Thyroid gland (tissue), 4 donors: Measurements from ENCODE around the gene CDK10.

Experiments used
- CTCF ChIP-seq, 6 experiments: fragments of 200-600 bp in 3 of 6; fragments of 450-650 bp in 3 of 6; sonication (generic) in 3 of 6; IDR thresholded peaks; one replicate each; pipeline ENCODE4 v1.5.1; 2016 to 2019; ENCODE audit warnings: antibody characterized with exemption in 6 of 6, mild to moderate bottlenecking in 2 of 6, inconsistent platforms in 1 of 6, moderate library complexity in 1 of 6
- POLR2A ChIP-seq, 2 donors: fragments of 450-650 bp; IDR thresholded peaks; one replicate each; pipeline ENCODE4 v1.6.1; 2017; ENCODE audit warnings: antibody characterized with exemption in 2 of 2, mild to moderate bottlenecking in 2 of 2, moderate library complexity in 1 of 2

GRCh38 chr16:89732142-89732917, 45.8 kb downstream of the CDK10 start:
- no peak for TF ChIP-seq POLR2A (IDR thresholded peaks at IDR 0.05)
- TF ChIP-seq CTCF (IDR thresholded peaks at IDR 0.05), result no peak
